GM18519 (cell line): Measurements from ENCODE around the gene KDM6A.
"Not testable (repeated sequence)": the region's sequence is repeated elsewhere in the genome, so short reads cannot be mapped to it uniquely, and the experiment has no call there.

Source experiments
- ATAC-seq: cut with Tn5 transposase; IDR thresholded peaks from one replicate; pipeline ENCODE4 v1.9.1; 2021; ENCODE audit warnings: mild to moderate bottlenecking, moderate library complexity; ENCODE audit not compliant: unreplicated experiment, low FRiP score

KDM6A gene

GRCh38 chrX:45063319-45064095 is 190.5 kb downstream of the KDM6A start:
- ATAC-seq, result no peak

DNA sequence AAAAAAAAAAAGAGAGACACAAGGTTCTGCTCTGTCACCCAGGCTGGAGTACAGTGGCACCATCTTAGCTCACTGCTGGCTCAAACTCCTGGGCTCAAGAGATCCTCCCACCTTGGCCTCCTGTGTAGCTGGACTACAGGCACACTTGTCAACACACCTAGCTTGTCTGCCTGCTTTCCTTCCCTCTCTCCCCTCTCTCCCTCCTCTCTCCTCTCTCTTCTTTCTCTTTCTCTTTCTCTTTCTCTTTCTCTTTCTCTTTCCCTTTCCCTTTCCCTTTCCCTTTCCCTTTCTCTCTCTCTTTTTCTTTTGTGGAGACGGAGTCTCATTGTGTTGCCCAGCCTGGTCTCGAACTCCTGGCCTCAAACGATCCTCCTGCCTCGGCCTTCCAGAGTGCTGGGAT is 195.6 kb downstream of the KDM6A start:
- no peak for ATAC-seq

- ATAC-seq, result no peak
Observed at GRCh38 chrX:45070116-45071007, 197.4 kb downstream of the KDM6A start.

DNA sequence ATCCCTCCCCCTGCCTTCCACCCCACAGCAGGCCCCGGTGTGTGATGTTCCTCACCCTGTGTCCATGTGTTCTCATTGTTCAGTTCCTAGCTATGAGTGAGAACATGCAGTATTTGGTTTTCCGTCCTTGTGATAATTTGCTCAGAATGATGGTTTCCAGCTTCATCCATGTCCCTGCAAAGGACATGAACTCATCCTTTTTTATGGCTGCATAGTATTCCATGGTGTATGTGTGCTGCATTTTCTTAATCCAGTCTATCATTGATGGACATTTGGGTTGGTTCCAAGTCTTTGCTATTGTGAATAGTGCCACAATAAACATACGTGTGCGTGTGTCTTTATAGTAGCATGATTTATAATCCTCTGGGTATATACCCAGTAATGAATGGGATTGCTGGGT is 200.0 kb downstream of the KDM6A start:
- not testable (repeated sequence) for ATAC-seq

GRCh38 chrX:45077748-45078424 is 204.9 kb downstream of the KDM6A start:
- no peak for ATAC-seq

- no peak for ATAC-seq
Observed at GRCh38 chrX:45083314-45083713, 210.3 kb downstream of the KDM6A start.

DNA sequence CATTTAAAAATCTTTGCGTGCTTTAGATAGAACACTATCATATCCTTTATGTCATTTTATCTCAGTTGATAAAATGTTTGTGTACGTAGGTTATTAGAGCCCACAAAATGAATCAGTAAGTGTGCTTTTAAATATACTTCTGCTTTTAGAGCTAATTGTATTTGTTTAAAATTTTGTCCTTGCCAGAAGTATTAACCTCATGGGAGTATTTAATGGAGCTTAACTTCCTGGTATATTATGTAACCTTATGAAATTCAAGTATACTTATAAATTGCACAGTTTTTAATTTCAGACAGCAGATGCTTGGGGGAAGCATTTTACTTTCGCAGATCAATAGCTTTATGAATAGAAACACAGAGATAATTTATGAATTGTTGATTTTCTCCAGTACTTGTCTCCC is 237.5 kb downstream of the KDM6A start:
- no peak for ATAC-seq

DNA sequence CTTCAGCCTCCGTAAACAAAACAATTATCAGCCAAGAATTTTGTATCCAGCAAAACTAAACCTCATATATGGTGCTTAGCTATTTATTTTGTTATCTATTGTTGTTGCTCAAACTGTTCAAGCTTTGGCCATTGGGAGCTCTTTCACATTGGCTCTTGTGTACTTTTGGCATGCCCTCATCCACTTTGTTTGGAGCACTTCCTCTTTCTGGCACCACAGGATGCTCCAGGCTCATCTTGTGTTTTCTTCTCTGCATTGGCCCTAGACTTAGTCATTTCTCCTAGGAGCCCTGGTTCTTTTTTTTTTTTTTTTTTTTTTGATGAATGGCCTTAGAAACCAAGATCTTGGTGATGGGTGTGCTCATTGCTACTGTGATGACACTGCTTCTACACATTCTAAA is 253.2 kb downstream of the KDM6A start:
- no peak for ATAC-seq

GRCh38 chrX:45128896-45129454 is 256.0 kb downstream of the KDM6A start:
- no peak for ATAC-seq

DNA sequence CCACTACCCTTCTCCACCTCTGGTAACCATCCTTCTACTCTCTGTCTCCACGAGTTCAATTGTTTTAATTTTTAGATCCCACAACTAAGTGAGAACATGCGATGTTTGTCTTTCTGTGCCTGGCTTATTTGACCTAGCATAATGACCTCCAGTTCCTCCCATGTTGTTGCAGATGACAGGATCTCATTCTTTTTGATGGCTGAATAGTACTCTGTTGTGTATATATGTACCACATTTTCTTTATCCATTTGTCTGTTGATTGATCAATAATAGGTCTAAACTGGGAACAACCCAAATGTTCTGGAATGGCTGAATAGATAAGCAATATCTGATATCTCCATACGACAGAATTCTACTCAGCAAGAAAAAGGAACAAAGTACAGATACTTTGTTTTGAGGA is 260.5 kb downstream of the KDM6A start:
- ATAC-seq, result no peak

DNA sequence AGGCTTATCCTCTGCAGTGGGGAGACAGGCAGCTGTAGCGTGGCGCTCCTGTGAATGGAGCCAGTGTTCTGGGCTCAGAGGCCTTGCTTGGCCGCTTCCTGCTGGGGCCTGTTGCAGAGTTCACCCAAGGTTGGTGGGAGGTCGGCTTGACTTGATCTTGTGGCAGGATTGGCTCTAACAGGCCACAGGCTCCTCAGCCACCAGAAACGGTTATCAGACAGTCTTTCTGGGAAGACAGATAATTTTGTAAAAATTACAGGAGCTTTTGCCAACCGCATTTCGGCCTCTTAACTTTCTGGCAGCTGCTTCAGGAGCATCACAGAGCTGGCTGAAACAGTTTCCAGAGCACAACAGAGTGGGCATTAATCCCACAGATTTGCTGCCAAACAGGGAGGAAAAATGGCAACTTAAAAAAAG is 261.3 kb downstream of the KDM6A start:
- ATAC-seq, result no peak

DNA sequence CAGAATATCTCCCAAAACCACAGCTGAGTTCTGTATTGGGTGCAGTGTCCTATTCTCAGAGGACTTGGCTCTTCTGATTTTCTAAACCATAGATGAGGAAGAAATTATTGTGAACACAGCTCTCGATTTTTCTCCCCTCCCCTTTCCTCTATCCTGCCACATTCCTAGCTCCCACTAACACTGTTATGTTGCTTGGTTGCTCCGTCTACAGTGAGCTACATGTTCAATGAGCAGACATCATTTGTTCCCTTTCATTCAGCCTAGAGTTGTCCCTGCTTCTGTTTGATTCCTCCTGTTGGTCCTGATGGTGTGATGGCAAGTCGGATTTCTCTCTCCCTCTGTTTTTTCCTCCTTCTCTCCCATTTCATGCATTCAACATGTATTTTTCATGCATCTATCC is 261.8 kb downstream of the KDM6A start:
- ATAC-seq, result no peak

DNA sequence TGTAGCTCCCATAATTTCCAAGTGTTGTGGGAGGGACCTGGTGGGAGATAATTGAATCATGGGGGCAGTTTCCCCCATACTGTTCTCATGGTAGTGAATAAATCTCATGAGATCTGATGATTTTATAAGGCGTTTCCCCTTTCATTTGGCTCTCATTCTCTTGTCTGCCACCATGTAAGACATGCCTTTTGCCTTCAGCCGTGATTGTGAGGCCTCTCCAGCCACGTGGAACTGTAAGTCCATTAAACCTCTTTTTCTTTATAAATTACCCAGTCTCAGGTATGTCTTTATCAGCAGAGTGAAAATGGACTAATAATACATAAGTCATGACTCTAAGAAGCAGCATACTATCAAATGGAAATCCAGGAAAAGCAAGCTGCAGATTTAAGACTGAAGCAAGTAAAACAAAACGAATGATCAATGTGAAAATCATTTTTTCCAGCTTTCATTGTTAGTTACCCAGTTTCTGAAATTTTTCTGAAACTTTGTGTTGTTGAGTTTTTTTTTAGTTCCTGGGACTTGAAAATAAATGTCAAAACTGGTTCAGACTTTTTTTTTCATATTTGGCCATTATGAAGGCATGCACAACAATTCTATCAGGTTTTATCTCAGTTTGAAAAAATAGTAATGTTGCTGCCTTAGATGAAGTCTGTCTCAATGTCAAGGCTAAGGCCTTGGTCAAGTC is 262.5 kb downstream of the KDM6A start:
- ATAC-seq, result not testable (repeated sequence)

GRCh38 chrX:45137531-45137930 is 264.5 kb downstream of the KDM6A start:
- no peak for ATAC-seq

DNA sequence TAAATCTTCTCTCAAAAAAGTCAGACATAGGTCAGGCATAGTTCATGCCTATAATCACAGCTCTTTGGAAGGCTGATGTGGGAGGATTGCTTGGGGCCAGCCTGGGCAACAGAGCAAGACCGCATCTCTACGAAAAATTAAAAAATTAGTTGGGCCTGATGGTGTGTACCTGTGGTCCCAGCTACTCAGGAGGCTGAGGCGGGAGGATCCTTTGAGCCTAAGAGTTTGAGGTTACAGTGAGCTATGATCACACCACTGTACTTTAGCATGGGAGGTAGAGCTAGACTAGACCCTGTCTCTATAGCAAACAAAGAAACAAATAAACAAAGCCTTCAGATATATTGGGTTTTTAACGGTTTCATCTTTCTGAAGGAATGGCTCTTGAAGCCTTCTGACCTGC is 265.5 kb downstream of the KDM6A start:
- no peak for ATAC-seq

DNA sequence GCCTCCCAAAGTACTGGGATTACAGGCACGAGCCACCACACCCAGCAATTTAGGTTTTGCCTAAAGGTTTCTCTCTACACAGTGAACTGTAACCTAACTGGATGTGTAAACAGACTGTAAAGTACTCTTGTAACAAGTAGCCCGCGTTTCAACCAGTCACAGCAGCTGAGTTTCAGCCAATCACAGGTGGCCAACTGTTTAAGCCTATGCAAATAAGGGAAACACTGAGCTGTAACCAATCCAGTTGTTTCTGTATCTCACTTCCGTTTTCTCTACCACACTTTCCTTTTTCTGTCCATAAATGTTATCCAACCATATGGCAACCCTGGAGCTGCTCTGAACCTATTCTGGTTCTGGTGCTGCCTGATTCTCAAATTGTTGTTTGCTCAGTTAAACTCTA is 267.8 kb downstream of the KDM6A start:
- ATAC-seq, result no peak

DNA sequence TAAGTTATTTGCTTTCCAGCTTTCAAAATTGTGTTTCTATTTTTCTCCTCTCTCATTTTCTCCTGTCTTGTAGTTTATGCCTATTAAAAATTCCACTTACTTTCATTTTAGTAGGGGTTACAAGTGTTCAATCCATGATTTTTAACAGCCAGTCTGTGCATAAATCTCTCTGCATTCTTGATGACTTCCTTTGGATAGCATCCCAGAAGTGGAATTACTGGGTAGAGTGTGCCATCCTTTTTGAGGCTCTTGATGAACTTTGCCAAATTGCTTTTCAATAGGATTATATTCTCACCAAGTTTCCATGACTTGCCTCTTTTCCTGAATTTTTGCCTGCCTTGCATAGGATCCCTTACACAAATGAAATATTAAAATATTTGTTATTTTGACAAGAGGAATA is 269.2 kb downstream of the KDM6A start:
- no peak for ATAC-seq

DNA sequence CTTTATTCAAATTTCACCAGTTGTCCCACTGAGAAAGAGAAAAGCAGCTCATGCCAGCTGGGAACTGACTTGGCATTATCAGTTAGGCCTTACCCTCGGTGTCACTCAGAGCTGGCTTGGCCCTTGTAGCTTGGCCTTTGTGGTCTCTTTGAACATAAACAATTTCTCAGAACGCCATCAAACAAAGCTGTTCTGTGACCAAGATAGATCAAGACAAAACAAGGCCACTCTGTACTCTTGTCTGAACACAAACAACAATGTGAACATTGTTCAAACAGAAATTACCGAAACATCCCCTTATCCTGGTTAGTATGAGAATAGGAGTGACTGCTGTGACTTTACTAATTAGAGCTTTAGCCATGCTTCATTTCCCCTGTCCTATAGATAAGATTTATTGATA is 270.5 kb downstream of the KDM6A start:
- no peak for ATAC-seq

GRCh38 chrX:45145492-45146215 is 272.7 kb downstream of the KDM6A start:
- ATAC-seq, result no peak

GRCh38 chrX:45150821-45151220 is 277.8 kb downstream of the KDM6A start:
- ATAC-seq, result no peak
